ENCODE results near the gene PNMA6E.
"Not testable (repeated sequence)": the region's sequence is repeated elsewhere in the genome, so short reads cannot be mapped to it uniquely, and the experiment has no call there.

PNMA6E gene

DNA sequence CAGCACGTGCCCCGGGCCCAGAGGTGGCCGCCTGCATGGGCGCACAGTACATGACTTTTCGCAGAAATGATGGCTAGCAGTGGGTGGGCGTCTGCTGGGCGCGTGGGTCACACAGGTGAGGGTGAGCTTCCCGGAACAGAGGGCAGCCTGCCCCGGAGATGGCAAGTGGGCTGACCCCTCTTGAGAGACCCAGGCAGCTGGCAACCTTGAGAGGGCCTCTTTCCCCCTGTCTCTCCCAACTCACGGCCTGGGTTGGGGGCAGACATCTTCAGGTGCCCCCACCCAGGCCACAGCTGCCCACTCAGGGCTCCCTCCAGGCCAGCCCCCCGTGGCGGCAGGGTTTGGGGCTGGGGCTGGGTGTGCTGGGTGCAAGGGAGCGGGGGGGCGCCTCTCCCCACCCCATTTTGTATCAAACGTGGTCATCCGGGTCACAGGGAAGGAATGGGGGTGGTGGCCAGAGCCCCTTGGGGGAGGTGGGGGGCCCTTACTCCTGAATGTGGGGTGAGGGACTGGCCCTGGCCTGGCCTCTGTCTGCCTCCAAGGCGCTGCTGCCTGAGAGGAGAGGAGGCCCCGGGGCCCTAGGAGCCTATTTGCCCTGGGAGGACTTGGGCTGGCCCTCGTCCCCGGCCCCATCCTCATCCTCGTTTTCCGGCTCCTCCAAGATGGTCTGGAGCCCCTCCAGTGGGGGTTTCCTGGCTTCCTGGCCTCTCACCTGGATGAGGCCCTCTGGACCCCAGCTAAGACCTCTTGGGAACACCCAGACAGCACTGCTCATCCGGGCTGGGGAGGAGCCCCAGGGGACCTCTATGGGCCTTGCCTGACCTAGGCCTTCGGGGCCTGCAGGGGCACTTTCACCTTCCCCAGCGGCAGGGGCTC is 4.6 kb downstream of the PNMA6E start:
- TF ChIP-seq, protein P1, sequence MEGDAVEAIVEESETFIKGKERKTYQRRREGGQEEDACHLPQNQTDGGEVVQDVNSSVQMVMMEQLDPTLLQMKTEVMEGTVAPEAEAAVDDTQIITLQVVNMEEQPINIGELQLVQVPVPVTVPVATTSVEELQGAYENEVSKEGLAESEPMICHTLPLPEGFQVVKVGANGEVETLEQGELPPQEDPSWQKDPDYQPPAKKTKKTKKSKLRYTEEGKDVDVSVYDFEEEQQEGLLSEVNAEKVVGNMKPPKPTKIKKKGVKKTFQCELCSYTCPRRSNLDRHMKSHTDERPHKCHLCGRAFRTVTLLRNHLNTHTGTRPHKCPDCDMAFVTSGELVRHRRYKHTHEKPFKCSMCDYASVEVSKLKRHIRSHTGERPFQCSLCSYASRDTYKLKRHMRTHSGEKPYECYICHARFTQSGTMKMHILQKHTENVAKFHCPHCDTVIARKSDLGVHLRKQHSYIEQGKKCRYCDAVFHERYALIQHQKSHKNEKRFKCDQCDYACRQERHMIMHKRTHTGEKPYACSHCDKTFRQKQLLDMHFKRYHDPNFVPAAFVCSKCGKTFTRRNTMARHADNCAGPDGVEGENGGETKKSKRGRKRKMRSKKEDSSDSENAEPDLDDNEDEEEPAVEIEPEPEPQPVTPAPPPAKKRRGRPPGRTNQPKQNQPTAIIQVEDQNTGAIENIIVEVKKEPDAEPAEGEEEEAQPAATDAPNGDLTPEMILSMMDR (IDR thresholded peaks at IDR 0.05; ENCODE audit: extremely low read depth, insufficient read depth, missing control alignments), result no peak
- DNase-seq (ENCODE audit: low spot score), result no peak
- in situ Hi-C loops (cut with MboI; ENCODE audit: low pct_unique_long_range_greater_than_20kb, low sequenced_read_pairs, unreplicated experiment), result no loop called here

DNA sequence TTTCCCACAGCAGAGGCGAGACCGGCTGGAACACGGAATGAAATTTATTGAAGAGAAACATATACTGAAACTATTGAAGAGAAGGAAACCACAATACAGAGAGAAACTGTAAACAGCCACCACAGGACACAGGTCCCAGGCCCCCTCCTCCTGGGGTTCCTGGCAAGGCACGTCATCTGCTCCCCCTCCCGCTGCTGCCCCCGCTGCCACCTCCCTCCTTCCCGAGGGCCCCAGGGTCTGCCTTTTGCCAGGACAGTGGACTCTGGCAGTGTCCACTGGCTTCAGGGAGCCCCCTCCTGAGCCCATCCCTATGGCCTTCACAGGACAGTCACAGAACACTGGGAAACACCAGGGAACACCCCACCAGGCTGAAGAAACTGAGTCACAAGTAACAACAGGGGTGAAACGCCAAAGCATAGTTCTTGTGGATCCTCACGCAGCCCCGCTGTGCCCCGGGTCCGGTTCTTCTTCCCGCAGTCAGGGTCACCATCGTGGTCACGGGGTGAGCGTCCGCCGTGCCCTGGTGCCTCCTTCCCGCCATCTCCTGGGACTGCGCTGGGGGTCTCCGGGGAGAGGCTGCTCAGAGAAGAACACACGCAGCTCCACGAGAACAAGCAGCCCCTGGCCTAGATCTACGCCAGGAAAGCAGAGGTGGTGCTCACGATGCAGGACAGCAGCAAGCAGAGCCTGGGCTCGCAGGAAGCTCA is 5.4 kb downstream of the PNMA6E start:
- no peak for DNase-seq (ENCODE audit: low spot score)
- in situ Hi-C loops (cut with MboI; ENCODE audit: low pct_unique_long_range_greater_than_20kb, low sequenced_read_pairs, unreplicated experiment), result no loop called here
- TF ChIP-seq, protein P1 (IDR thresholded peaks at IDR 0.05; ENCODE audit: extremely low read depth, insufficient read depth, missing control alignments), result no peak

DNA sequence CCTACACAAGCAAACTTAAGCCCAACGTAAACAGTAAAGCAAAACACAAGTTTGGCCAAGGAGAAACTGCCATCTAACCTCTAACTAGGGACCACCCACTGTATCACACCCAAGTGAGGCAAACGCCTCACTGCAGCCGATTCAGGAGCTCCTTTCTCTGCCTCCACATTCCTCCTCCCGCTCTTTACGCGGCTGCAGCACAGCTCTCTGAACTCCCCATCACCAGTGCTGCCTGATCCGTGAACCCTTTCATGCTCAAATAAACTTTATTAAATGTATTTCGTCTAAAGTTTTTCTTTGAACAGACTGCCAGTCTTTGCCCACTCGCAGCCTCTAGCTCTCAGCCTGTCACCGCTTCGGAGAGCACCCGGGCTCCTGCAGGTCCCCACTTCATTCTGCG is 6.5 kb downstream of the PNMA6E start:
- in situ Hi-C loops (cut with MboI; ENCODE audit: low pct_unique_long_range_greater_than_20kb, low sequenced_read_pairs, unreplicated experiment), result no loop called here
- TF ChIP-seq, protein P1 (IDR thresholded peaks at IDR 0.05; ENCODE audit: extremely low read depth, insufficient read depth, missing control alignments), result no peak
- DNase-seq (ENCODE audit: low spot score), result no peak

DNA sequence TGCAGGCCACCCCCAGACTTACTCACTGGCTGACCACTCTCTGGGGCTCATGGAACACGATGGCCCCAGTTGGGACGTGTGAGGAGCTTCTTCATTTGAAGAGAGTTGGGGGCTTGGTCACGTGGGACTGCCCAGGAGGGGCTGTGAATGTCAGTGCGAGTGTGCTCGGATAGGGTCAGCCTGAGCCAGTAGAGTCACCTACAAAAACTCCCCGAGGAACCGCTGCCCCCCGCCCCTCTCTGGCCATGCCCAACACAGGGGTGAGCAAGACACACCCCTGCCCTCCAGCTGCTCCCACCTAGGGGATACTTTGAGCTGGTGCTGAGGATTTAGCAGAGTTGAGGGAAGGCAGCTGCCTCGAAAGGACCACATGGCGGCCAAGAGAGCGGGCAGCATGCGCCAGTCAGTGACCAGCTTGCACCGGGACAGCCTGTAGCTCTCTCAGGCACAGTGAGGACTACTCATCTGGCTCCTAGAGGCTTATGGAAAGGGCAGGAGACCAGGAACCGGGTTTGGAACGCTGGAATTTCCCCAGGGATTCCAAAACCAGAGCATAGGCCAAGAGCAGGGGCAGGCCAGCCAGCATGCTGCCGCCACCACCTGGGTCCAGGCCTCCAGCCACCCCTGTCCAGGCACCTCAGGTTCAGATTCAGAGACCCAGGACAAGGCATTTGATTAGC is 8.4 kb downstream of the PNMA6E start:
- DNase-seq (ENCODE audit: low spot score), result no peak
- TF ChIP-seq, protein P1 (IDR thresholded peaks at IDR 0.05; ENCODE audit: extremely low read depth, insufficient read depth, missing control alignments), result no peak
- in situ Hi-C loops (cut with MboI; ENCODE audit: low pct_unique_long_range_greater_than_20kb, low sequenced_read_pairs, unreplicated experiment), result no loop called here

DNA sequence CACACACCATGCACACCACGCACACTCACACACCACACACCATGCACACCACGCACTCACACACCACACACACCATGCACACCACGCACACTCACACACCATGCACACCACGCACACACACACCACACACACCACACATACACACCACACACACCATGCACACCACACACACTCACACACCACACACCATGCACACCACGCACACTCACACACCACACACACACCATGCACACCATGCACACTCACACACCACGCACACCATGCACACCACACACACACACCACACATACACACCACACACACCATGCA is 11.7 kb downstream of the PNMA6E start:
- in situ Hi-C loops (cut with MboI; ENCODE audit: low pct_unique_long_range_greater_than_20kb, low sequenced_read_pairs, unreplicated experiment), result not testable (repeated sequence)

DNA sequence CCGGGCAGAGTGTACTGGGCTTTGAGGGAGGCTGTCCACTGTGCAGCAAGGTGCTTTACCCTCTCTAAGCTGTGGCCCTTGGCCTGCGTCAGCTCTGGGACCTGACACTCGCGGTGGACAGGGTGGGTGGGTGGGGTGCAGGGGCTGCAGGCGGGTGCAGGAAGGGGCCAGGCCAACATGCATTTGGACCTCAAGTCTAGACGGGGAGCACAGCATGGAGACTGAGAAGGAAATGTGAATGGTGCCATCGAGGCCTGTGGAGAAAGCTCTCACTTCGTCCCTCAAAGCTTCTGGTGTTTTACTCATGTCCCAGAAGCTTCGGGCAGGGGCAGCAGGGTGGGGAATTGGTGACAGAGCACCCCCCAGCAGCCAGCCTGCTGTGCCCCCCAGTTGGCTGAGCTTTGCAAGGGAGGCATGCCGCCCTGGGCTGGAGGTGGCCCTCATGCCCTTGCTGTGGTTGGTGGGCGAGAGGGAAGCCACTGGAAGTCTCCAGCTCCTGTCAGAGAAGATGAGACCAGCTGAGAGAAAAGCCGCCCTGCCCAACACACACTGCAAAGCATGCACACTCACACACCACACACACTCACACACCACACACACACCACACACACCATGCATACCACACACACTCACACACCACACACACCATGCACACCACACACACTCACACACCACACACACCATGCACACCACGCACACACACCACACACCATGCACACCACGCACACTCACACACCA is 12.3 kb downstream of the PNMA6E start:
- in situ Hi-C loops (cut with MboI; ENCODE audit: low pct_unique_long_range_greater_than_20kb, low sequenced_read_pairs, unreplicated experiment), result no loop called here
- no peak for DNase-seq (ENCODE audit: low spot score)
- TF ChIP-seq, protein P1 (IDR thresholded peaks at IDR 0.05; ENCODE audit: extremely low read depth, insufficient read depth, missing control alignments), result no peak

More for the DNA sequence above, 11.7 kb downstream of the PNMA6E start:
- DNase-seq (ENCODE audit: low spot score), result not testable (repeated sequence)
